NCI-H774 (cell line): ENCODE data around the gene MRAP2.

ENCODE experiments used
- DNase-seq: peaks from one replicate; lab custom pipeline; 2025; lab: John Stamatoyannopoulos, UW

Gene MRAP2

GRCh38 chr6:84135291-84135690 is 101.7 kb downstream of the MRAP2 start:
- DNase-seq: no peak

GRCh38 chr6:84136364-84137050 is 102.9 kb downstream of the MRAP2 start:
- no peak for DNase-seq

GRCh38 chr6:84137051-84137375 is 103.4 kb downstream of the MRAP2 start:
- DNase-seq: no peak

GRCh38 chr6:84137989-84138575 is 104.5 kb downstream of the MRAP2 start:
- DNase-seq: no peak

GRCh38 chr6:84139311-84139710 is 105.7 kb downstream of the MRAP2 start:
- no peak for DNase-seq
